Body of pancreas (tissue), 4 donors: ENCODE results near the gene ANKRD12.

ENCODE experiments used
- POLR2A ChIP-seq, 3 donors: fragments of 450-650 bp; IDR thresholded peaks; one replicate each; pipeline ENCODE4 v1.6.1; 2016; ENCODE audit warnings: antibody characterized with exemption in 3 of 3, mild to moderate bottlenecking in 2 of 3
- TF ChIP-seq, protein P1 (sequence below), 7 experiments: fragments of 450-650 bp in 4 of 7; fragments of 200-600 bp in 3 of 7; sonication (generic) in 3 of 7; IDR thresholded peaks; one replicate each; pipeline ENCODE4 v1.5.1; 2016 to 2019; ENCODE audit warnings: antibody characterized with exemption in 7 of 7

DNA sequence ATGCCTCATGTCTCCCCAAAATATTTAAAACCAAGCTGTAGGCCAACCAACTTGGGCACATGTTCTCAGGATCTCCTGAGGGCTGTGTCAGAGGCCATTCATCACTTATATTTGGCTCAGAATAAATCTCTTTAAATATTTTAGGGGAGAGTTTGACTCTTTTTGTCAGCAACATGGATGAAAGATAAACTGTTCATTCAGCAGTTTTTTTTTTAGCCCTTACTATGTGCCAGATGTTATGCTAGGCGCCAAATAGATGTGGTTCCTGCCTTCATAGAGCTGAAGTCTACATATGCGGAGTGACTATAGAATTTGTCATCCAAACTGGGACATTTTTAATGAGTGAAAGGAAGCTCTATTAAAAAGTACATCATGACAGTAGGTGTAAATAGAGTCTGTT is 155.5 kb downstream of the ANKRD12 start:
- TF ChIP-seq, protein P1, sequence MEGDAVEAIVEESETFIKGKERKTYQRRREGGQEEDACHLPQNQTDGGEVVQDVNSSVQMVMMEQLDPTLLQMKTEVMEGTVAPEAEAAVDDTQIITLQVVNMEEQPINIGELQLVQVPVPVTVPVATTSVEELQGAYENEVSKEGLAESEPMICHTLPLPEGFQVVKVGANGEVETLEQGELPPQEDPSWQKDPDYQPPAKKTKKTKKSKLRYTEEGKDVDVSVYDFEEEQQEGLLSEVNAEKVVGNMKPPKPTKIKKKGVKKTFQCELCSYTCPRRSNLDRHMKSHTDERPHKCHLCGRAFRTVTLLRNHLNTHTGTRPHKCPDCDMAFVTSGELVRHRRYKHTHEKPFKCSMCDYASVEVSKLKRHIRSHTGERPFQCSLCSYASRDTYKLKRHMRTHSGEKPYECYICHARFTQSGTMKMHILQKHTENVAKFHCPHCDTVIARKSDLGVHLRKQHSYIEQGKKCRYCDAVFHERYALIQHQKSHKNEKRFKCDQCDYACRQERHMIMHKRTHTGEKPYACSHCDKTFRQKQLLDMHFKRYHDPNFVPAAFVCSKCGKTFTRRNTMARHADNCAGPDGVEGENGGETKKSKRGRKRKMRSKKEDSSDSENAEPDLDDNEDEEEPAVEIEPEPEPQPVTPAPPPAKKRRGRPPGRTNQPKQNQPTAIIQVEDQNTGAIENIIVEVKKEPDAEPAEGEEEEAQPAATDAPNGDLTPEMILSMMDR (IDR thresholded peaks at IDR 0.05), result no peak
- no peak for TF ChIP-seq POLR2A (IDR thresholded peaks at IDR 0.05)
